Nephron progenitor cell (in vitro differentiated cells): Measurements from ENCODE around the gene FAM81A.

Source experiments
- DNase-seq: peaks from one replicate; pipeline ENCODE4 v3.0.0; 2021
- H3K27ac Mint-ChIP-seq: 2 replicates; pipeline ENCODE4 v1.8.0; 2021; ENCODE audit warnings: mild to moderate bottlenecking, moderate library complexity, mixed read lengths
- H3K27me3 Mint-ChIP-seq: 2 replicates; pipeline ENCODE4 v1.8.0; 2021; ENCODE audit warnings: mild to moderate bottlenecking, low read depth, mixed read lengths; ENCODE audit not compliant: poor library complexity
- H3K36me3 Mint-ChIP-seq: 2 replicates; pipeline ENCODE4 v1.8.0; 2021; ENCODE audit warnings: low read depth, mixed read lengths
- H3K4me1 Mint-ChIP-seq: 2 replicates; pipeline ENCODE4 v1.8.0; 2021; ENCODE audit warnings: mixed read lengths
- H3K4me3 Mint-ChIP-seq: 2 replicates; pipeline ENCODE4 v1.8.0; 2021; ENCODE audit warnings: mild to moderate bottlenecking, moderate library complexity, mixed read lengths
- H3K9me3 Mint-ChIP-seq: 2 replicates; pipeline ENCODE4 v1.8.0; 2021; ENCODE audit warnings: mild to moderate bottlenecking, moderate library complexity, mixed read lengths
- TF ChIP-seq, protein P1 (sequence below): fragments of 200-600 bp; sonication (generic); IDR thresholded peaks from 2 replicates; pipeline ENCODE4 v1.5.0; 2021; ENCODE audit warnings: antibody characterized with exemption

FAM81A gene

DNA sequence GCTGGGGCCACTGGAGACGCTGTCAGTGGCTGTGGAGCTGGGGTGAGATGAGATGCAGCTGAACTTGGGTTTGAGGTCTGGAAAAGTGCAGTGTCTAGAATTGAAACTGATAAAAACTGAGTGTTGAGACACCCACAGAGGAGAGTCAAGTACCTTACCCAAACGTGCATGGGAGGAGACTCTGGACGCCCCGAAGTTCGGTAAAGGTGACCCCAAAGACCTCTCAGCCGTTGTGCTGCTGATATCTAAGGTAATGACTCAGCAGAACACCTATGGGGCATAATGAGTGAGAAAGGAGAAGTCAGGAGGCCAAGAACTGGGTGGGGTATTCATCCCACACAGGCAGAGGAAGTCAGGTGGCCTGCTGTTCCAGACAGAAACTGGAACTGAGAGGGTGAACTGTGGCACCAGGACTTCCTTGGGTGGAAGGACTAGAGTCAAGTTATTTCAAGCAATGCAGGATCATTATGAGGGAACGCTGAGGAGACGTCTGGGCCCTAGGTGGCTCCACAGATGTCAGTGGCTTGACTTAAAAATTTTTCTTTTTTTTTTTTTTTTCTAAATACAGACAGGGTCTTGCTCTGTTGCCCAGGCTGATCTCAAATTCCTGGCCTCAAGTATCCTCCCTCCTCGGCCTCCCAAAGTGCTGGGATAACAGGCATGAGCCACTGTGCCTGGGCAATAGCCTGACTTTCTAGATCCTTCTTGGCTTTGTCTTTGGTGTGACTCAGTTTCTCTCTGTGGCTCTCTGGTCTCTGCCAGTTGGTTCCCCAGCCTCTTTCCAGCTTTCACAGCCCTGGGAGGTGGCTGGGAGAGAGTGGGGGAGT lies 105.9 kb downstream of the FAM81A start:
- Mint-ChIP-seq H3K4me1 (peaks cover under 1% of the 10 kb centered on the region), H3K4me3 (no peak overlapping the region), H3K36me3 (no peaks in the 10 kb centered on the region), H3K9me3 (peaks cover 17% of the 10 kb centered on the region), H3K27ac (no peak overlapping the region), H3K27me3 (peaks cover 22% of the 10 kb centered on the region)
- no peak for DNase-seq
- TF ChIP-seq, protein P1, sequence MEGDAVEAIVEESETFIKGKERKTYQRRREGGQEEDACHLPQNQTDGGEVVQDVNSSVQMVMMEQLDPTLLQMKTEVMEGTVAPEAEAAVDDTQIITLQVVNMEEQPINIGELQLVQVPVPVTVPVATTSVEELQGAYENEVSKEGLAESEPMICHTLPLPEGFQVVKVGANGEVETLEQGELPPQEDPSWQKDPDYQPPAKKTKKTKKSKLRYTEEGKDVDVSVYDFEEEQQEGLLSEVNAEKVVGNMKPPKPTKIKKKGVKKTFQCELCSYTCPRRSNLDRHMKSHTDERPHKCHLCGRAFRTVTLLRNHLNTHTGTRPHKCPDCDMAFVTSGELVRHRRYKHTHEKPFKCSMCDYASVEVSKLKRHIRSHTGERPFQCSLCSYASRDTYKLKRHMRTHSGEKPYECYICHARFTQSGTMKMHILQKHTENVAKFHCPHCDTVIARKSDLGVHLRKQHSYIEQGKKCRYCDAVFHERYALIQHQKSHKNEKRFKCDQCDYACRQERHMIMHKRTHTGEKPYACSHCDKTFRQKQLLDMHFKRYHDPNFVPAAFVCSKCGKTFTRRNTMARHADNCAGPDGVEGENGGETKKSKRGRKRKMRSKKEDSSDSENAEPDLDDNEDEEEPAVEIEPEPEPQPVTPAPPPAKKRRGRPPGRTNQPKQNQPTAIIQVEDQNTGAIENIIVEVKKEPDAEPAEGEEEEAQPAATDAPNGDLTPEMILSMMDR: no peak

- no peak for DNase-seq
- Mint-ChIP-seq H3K36me3 (no peaks in the 10 kb centered on the region), H3K4me1 (peaks cover 13% of the 10 kb centered on the region), H3K27me3 (peaks cover 22% of the 10 kb centered on the region), H3K4me3 (no peak overlapping the region), H3K27ac (no peak overlapping the region), H3K9me3 (peaks cover 25% of the 10 kb centered on the region)
- TF ChIP-seq, protein P1: no peak
Observed at GRCh38 chr15:59545573-59545972, 107.6 kb downstream of the FAM81A start.

- no peak for DNase-seq
- Mint-ChIP-seq H3K27ac (no peak overlapping the region), H3K9me3 (peaks cover 25% of the 10 kb centered on the region), H3K4me1 (peaks cover 17% of the 10 kb centered on the region), H3K36me3 (no peaks in the 10 kb centered on the region), H3K27me3 (peaks cover 12% of the 10 kb centered on the region), H3K4me3 (no peak overlapping the region)
- TF ChIP-seq, protein P1: no peak
Observed at GRCh38 chr15:59548501-59549226, 110.7 kb downstream of the FAM81A start.

GRCh38 chr15:59549301-59550185 lies 111.6 kb downstream of the FAM81A start:
- no peak overlapping the region for H3K4me3 Mint-ChIP-seq
- no peak for DNase-seq
- peaks cover 25% of the 10 kb centered on the region for H3K9me3 Mint-ChIP-seq
- peaks cover 17% of the 10 kb centered on the region for H3K4me1 Mint-ChIP-seq
- TF ChIP-seq, protein P1: no peak
- H3K27ac Mint-ChIP-seq: no peak overlapping the region
- peaks cover 12% of the 10 kb centered on the region for H3K27me3 Mint-ChIP-seq
- no peaks in the 10 kb centered on the region for H3K36me3 Mint-ChIP-seq

DNA sequence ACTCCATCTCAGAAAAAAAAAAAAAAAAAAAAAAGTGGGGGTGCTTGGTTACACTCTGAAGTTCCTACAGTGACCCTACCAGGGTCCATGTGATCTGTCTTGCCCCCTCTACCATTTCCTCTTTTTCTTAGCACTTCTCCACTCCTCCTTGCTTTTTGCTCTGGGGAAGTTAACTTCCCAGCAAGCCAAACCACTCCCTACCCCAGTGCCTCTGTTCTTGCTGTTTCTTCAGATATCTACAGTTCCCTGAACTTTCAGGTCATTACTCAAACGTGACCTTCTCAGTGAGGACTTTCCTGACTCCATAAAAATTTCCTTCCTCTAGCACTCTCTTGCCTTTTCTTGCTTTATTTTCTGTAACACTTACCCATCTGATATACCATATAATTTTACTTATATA lies 112.5 kb downstream of the FAM81A start:
- no peaks in the 10 kb centered on the region for H3K36me3 Mint-ChIP-seq
- TF ChIP-seq, protein P1: no peak
- no peak overlapping the region for H3K27ac Mint-ChIP-seq
- H3K9me3 Mint-ChIP-seq: peaks cover 25% of the 10 kb centered on the region
- DNase-seq: no peak
- H3K27me3 Mint-ChIP-seq: peaks cover 15% of the 10 kb centered on the region
- H3K4me1 Mint-ChIP-seq: peaks cover 17% of the 10 kb centered on the region
- no peak overlapping the region for H3K4me3 Mint-ChIP-seq
